ENCODE results near the gene TMC3.
"Not testable (repeated sequence)": the region's sequence is repeated elsewhere in the genome, so short reads cannot be mapped to it uniquely, and the experiment has no call there.

The TMC3 gene

GRCh38 chr15:81332326-81332725 is 41.7 kb downstream of the TMC3 start:
- H3K4me3 Mint-ChIP-seq: no peak overlapping the region
- peaks cover 4% of the 10 kb centered on the region for H3K27me3 Mint-ChIP-seq
- H3K27ac Mint-ChIP-seq: no peak overlapping the region
- intact Hi-C loops (cut with micrococcal nuclease): no loop called here
- peaks cover 7% of the 10 kb centered on the region for H3K4me1 Mint-ChIP-seq (ENCODE audit: low read depth)
- no peaks in the 10 kb centered on the region for H3K36me3 Mint-ChIP-seq (ENCODE audit: low read depth)
- H3K9me3 Mint-ChIP-seq: no peaks in the 10 kb centered on the region

GRCh38 chr15:81331600-81331999 is 42.4 kb downstream of the TMC3 start:
- Mint-ChIP-seq H3K4me1 (ENCODE audit: low read depth) (peaks cover 7% of the 10 kb centered on the region), H3K4me3 (no peak overlapping the region), H3K9me3 (no peaks in the 10 kb centered on the region), H3K27me3 (peaks cover 4% of the 10 kb centered on the region), H3K36me3 (ENCODE audit: low read depth) (no peaks in the 10 kb centered on the region), H3K27ac (no peak overlapping the region)
- intact Hi-C loops (cut with micrococcal nuclease): no loop called here

GRCh38 chr15:81331141-81331540 is 42.9 kb downstream of the TMC3 start:
- H3K27me3 Mint-ChIP-seq; H3K36me3 Mint-ChIP-seq (ENCODE audit: low read depth); H3K9me3 Mint-ChIP-seq; intact Hi-C loops (cut with micrococcal nuclease); H3K4me3 Mint-ChIP-seq: not testable (repeated sequence)
- Mint-ChIP-seq H3K27ac (peak overlapping the region; percentile 12), H3K4me1 (ENCODE audit: low read depth) (peaks cover 11% of the 10 kb centered on the region)

GRCh38 chr15:81330366-81331090 is 43.5 kb downstream of the TMC3 start:
- Mint-ChIP-seq H3K4me1 (ENCODE audit: low read depth) (peaks cover 12% of the 10 kb centered on the region), H3K9me3 (no peaks in the 10 kb centered on the region), H3K4me3 (no peak overlapping the region), H3K27ac (peak overlapping the region; percentile 12), H3K36me3 (ENCODE audit: low read depth) (no peaks in the 10 kb centered on the region), H3K27me3 (peaks cover 4% of the 10 kb centered on the region)
- intact Hi-C loops (cut with micrococcal nuclease): no loop called here

GRCh38 chr15:81329446-81329845 is 44.6 kb downstream of the TMC3 start:
- Mint-ChIP-seq H3K36me3 (ENCODE audit: low read depth) (no peaks in the 10 kb centered on the region), H3K4me1 (ENCODE audit: low read depth) (peaks cover 17% of the 10 kb centered on the region), H3K9me3 (no peaks in the 10 kb centered on the region), H3K27me3 (peaks cover 7% of the 10 kb centered on the region), H3K4me3 (no peak overlapping the region), H3K27ac (no peak overlapping the region)
- intact Hi-C loops (cut with micrococcal nuclease): no loop called here

GRCh38 chr15:81327516-81327915 is 46.5 kb downstream of the TMC3 start:
- Mint-ChIP-seq H3K27me3 (peaks cover 10% of the 10 kb centered on the region), H3K36me3 (ENCODE audit: low read depth) (peaks cover 7% of the 10 kb centered on the region), H3K4me1 (ENCODE audit: low read depth) (peaks cover 32% of the 10 kb centered on the region), H3K9me3 (no peaks in the 10 kb centered on the region), H3K4me3 (no peak overlapping the region), H3K27ac (no peak overlapping the region)
- intact Hi-C loops (cut with micrococcal nuclease): no loop called here

GRCh38 chr15:81326466-81327212 is 47.4 kb downstream of the TMC3 start:
- Mint-ChIP-seq H3K9me3 (no peaks in the 10 kb centered on the region), H3K27ac (no peak overlapping the region), H3K4me3 (no peak overlapping the region), H3K4me1 (ENCODE audit: low read depth) (peaks cover 39% of the 10 kb centered on the region), H3K36me3 (ENCODE audit: low read depth) (peaks cover 12% of the 10 kb centered on the region), H3K27me3 (peaks cover 6% of the 10 kb centered on the region)
- intact Hi-C loops (cut with micrococcal nuclease): no loop called here

- no peaks in the 10 kb centered on the region for H3K9me3 Mint-ChIP-seq
- H3K36me3 Mint-ChIP-seq (ENCODE audit: low read depth): peaks cover 29% of the 10 kb centered on the region
- peaks cover 32% of the 10 kb centered on the region for H3K4me1 Mint-ChIP-seq (ENCODE audit: low read depth)
- H3K27ac Mint-ChIP-seq: peak within 1 kb of the TSS; percentile 80
- intact Hi-C loops (cut with micrococcal nuclease): loop anchor here (2.0 to 5.0 kb wide), 2 partner anchors 23 to 37 kb away; no protein-coding TSS in a partner anchor
- peak within 1 kb of the TSS; percentile 84 for H3K4me3 Mint-ChIP-seq
- H3K27me3 Mint-ChIP-seq: peaks cover 6% of the 10 kb centered on the region
These were observed 49.8 kb downstream of the TMC3 start, which contains the start of gene STARD5 for GRCh38 chr15:81323944-81324881. Gene STARD5 (minus strand): TSS chr15:81324141. CDS start chr15:81324099, 42 bp downstream.

GRCh38 chr15:81323559-81323943 is 50.5 kb downstream of the TMC3 start:
- Mint-ChIP-seq H3K4me3 (peak overlapping the region; percentile 84), H3K36me3 (ENCODE audit: low read depth) (peaks cover 36% of the 10 kb centered on the region), H3K27ac (peak overlapping the region; percentile 80), H3K9me3 (no peaks in the 10 kb centered on the region), H3K27me3 (peaks cover 6% of the 10 kb centered on the region), H3K4me1 (ENCODE audit: low read depth) (peaks cover 32% of the 10 kb centered on the region)
- intact Hi-C loops (cut with micrococcal nuclease): loop anchor here (5.0 kb wide), 1 partner anchor 36 kb away; no protein-coding TSS in a partner anchor

- Mint-ChIP-seq H3K27me3 (peaks cover 6% of the 10 kb centered on the region), H3K9me3 (no peaks in the 10 kb centered on the region), H3K4me1 (ENCODE audit: low read depth) (peaks cover 32% of the 10 kb centered on the region), H3K36me3 (ENCODE audit: low read depth) (peaks cover 44% of the 10 kb centered on the region), H3K4me3 (no peak overlapping the region), H3K27ac (no peak overlapping the region)
- intact Hi-C loops (cut with micrococcal nuclease): loop anchor here (5.0 kb wide), 1 partner anchor 35 kb away; no protein-coding TSS in a partner anchor
These were observed 51.2 kb downstream of the TMC3 start for GRCh38 chr15:81322676-81323253.

GRCh38 chr15:81321667-81322066 is 52.3 kb downstream of the TMC3 start:
- Mint-ChIP-seq H3K4me1 (ENCODE audit: low read depth) (peaks cover 32% of the 10 kb centered on the region), H3K27ac (no peak overlapping the region), H3K27me3 (peaks cover 6% of the 10 kb centered on the region), H3K9me3 (no peaks in the 10 kb centered on the region), H3K4me3 (no peak overlapping the region), H3K36me3 (ENCODE audit: low read depth) (peaks cover 55% of the 10 kb centered on the region)
- intact Hi-C loops (cut with micrococcal nuclease): loop anchor here (5.0 kb wide), 1 partner anchor 34 kb away; no protein-coding TSS in a partner anchor

- Mint-ChIP-seq H3K4me1 (ENCODE audit: low read depth) (peaks cover 40% of the 10 kb centered on the region), H3K9me3 (no peaks in the 10 kb centered on the region), H3K4me3 (no peak overlapping the region), H3K27me3 (no peaks in the 10 kb centered on the region), H3K27ac (no peak overlapping the region), H3K36me3 (ENCODE audit: low read depth) (peaks cover 84% of the 10 kb centered on the region)
- intact Hi-C loops (cut with micrococcal nuclease): no loop called here
These were observed 56.4 kb downstream of the TMC3 start for GRCh38 chr15:81317642-81318017.

- Mint-ChIP-seq H3K27ac (peak overlapping the region; percentile 61), H3K9me3 (no peaks in the 10 kb centered on the region), H3K4me3 (no peak overlapping the region), H3K36me3 (ENCODE audit: low read depth) (peaks cover 87% of the 10 kb centered on the region), H3K27me3 (no peaks in the 10 kb centered on the region), H3K4me1 (ENCODE audit: low read depth) (peaks cover 45% of the 10 kb centered on the region)
- intact Hi-C loops (cut with micrococcal nuclease): no loop called here
These were observed 57.7 kb downstream of the TMC3 start for GRCh38 chr15:81316267-81316666.

All from dendritic cell treated with granulocyte-macrophage colony-stimulating factor and Interleukin-4, amounts not matched to agents 40 ng/mL and 50 ng/mL, for 4 days (primary cell).